H1 (cell line): ENCODE results near the gene UCMA.

ENCODE experiments used
- CBX8 ChIP-seq: fragments of 300-800, 300-1000 bp; sonication (generic); IDR thresholded peaks from 2 replicates; pipeline ENCODE4 v1.7.1; 2016; ENCODE audit warnings: low read depth, low read length, borderline replicate concordance
- EGR1 ChIP-seq: IDR thresholded peaks from 2 replicates; pipeline ENCODE4 v1.6.1; 2011; ENCODE audit warnings: low read depth, low read length, borderline replicate concordance
- GTF2F1 ChIP-seq: IDR thresholded peaks from 2 replicates; pipeline ENCODE4 v1.6.1; 2012; ENCODE audit warnings: low read depth, low read length, improper control_type of control experiment, borderline replicate concordance
- NRF1 ChIP-seq: IDR thresholded peaks from 2 replicates; pipeline ENCODE4 v1.6.1; 2011; ENCODE audit warnings: mild to moderate bottlenecking, low read depth, low read length, improper control_type of control experiment
- POLR2AphosphoS5 ChIP-seq: IDR thresholded peaks from 2 replicates; pipeline ENCODE4 v1.6.1; 2011; ENCODE audit warnings: low read depth, low read length
- RAD21 ChIP-seq, 2 experiments: IDR thresholded peaks in 1 of 2; conservative IDR thresholded peaks in 1 of 2; 2 replicates each; pipeline ENCODE4 v1.6.1; 2011; ENCODE audit warnings: low read depth in 2 of 2, low read length in 2 of 2, improper control_type of control experiment in 1 of 2, inconsistent platforms in 1 of 2, mild to moderate bottlenecking in 1 of 2, moderate library complexity in 1 of 2
- SIN3A ChIP-seq, 2 experiments: IDR thresholded peaks in 1 of 2; conservative IDR thresholded peaks in 1 of 2; 2 replicates each; pipeline ENCODE4 v1.6.1; 2011 to 2012; ENCODE audit warnings: low read length in 2 of 2, improper control_type of control experiment in 1 of 2, low read depth in 1 of 2, mild to moderate bottlenecking in 1 of 2
- SP1 ChIP-seq: IDR thresholded peaks from 2 replicates; pipeline ENCODE4 v1.6.1; 2011; ENCODE audit warnings: low read depth, low read length
- TAF1 ChIP-seq: IDR thresholded peaks from 2 replicates; pipeline ENCODE4 v1.6.1; 2011; ENCODE audit warnings: mild to moderate bottlenecking, low read depth, low read length
- TBP ChIP-seq: IDR thresholded peaks from 2 replicates; pipeline ENCODE4 v1.6.1; 2011; ENCODE audit warnings: low read depth, low read length, improper control_type of control experiment
- ZNF274 ChIP-seq: IDR thresholded peaks from 2 replicates; pipeline ENCODE4 v1.7.0; 2012; ENCODE audit warnings: low read length, borderline replicate concordance; ENCODE audit errors: extremely low read depth
- TF ChIP-seq, protein P1 (sequence below), 3 experiments: IDR thresholded peaks; 1 replicate in 2 of 3; 2 replicates in 1 of 3; pipeline versions ENCODE4 v1.5.1 to v1.6.1; 2011; ENCODE audit warnings: low read length in 3 of 3, mild to moderate bottlenecking in 3 of 3, inconsistent platforms in 2 of 3, low read depth in 1 of 3, moderate library complexity in 1 of 3; ENCODE audit not compliant: insufficient read depth in 1 of 3; ENCODE audit errors: control extremely low read depth in 1 of 3
- TF ChIP-seq, protein P2 (sequence below): IDR thresholded peaks from 2 replicates; pipeline ENCODE4 v1.6.1; 2012; ENCODE audit warnings: low read length, inconsistent platforms

DNA sequence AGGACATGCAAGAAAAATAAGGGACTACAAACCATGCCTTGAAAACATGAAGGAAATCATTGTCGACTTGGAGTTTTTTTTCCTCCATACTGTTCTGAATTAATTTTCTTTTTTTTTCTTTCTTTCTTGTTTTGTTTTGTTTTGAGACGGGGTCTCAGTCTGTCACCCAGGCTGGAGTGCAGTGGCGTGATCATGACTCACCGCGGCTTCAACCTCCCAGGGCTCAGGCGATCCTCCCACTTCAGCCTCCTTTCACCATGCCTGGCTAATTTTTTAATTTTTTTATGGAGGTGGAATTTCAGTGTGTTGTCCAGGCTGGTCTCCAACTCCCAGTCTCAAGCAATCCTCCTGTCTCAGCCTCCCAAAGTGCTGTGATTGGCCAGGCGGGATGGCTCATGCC lies 11.6 kb downstream of the UCMA start:
- TF ChIP-seq GTF2F1 (no peak), ZNF274 (no peak), EGR1 (no peak), CBX8 (no peak), NRF1 (no peak), POLR2AphosphoS5 (no peak), SIN3A (conservative IDR thresholded peaks at IDR 0.05 in 1 of 2, IDR thresholded peaks at IDR 0.05 in 1 of 2; ENCODE audit: low read depth in 1 of 2, low read length in 2 of 2) (no peak), TAF1 (no peak), TBP (no peak), SP1 (no peak), RAD21 (IDR thresholded peaks at IDR 0.05 in 1 of 2, conservative IDR thresholded peaks at IDR 0.05 in 1 of 2; ENCODE audit: low read depth in 2 of 2, low read length in 2 of 2) (no peak)
- TF ChIP-seq, protein P1, sequence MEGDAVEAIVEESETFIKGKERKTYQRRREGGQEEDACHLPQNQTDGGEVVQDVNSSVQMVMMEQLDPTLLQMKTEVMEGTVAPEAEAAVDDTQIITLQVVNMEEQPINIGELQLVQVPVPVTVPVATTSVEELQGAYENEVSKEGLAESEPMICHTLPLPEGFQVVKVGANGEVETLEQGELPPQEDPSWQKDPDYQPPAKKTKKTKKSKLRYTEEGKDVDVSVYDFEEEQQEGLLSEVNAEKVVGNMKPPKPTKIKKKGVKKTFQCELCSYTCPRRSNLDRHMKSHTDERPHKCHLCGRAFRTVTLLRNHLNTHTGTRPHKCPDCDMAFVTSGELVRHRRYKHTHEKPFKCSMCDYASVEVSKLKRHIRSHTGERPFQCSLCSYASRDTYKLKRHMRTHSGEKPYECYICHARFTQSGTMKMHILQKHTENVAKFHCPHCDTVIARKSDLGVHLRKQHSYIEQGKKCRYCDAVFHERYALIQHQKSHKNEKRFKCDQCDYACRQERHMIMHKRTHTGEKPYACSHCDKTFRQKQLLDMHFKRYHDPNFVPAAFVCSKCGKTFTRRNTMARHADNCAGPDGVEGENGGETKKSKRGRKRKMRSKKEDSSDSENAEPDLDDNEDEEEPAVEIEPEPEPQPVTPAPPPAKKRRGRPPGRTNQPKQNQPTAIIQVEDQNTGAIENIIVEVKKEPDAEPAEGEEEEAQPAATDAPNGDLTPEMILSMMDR (IDR thresholded peaks at IDR 0.05; ENCODE audit: control extremely low read depth in 1 of 3, insufficient read depth in 1 of 3, low read depth in 1 of 3, low read length in 3 of 3), result no peak
- TF ChIP-seq, protein P2, sequence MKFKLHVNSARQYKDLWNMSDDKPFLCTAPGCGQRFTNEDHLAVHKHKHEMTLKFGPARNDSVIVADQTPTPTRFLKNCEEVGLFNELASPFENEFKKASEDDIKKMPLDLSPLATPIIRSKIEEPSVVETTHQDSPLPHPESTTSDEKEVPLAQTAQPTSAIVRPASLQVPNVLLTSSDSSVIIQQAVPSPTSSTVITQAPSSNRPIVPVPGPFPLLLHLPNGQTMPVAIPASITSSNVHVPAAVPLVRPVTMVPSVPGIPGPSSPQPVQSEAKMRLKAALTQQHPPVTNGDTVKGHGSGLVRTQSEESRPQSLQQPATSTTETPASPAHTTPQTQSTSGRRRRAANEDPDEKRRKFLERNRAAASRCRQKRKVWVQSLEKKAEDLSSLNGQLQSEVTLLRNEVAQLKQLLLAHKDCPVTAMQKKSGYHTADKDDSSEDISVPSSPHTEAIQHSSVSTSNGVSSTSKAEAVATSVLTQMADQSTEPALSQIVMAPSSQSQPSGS, result no peak
